ENCODE data around the gene ZNF835.
A peak's percentile ranks its signal among the peaks of the same experiment; 100 is the strongest.

The ZNF835 gene

DNA sequence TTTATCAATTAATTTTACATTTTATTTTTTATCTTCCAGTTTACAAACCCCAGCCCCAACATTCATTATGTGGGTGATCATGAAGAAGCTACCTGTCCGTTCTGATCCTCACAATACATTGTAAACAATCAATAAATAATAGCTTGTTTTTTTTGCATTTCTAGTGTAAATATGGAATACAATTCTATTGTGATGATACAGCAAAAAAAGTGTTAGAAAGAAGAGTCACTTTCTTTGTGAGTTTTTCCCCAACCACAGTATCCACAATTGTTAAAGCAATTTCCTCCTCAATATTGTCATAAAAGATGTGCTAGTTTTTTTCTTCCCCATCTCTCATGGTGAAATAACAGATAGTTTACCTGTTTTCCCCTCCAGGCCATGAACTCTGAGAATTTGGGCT lies 30.3 kb upstream of the ZNF835 start:
- H3K27ac ChIP-seq, result no peak overlapping the region
- TF ChIP-seq, protein P1, sequence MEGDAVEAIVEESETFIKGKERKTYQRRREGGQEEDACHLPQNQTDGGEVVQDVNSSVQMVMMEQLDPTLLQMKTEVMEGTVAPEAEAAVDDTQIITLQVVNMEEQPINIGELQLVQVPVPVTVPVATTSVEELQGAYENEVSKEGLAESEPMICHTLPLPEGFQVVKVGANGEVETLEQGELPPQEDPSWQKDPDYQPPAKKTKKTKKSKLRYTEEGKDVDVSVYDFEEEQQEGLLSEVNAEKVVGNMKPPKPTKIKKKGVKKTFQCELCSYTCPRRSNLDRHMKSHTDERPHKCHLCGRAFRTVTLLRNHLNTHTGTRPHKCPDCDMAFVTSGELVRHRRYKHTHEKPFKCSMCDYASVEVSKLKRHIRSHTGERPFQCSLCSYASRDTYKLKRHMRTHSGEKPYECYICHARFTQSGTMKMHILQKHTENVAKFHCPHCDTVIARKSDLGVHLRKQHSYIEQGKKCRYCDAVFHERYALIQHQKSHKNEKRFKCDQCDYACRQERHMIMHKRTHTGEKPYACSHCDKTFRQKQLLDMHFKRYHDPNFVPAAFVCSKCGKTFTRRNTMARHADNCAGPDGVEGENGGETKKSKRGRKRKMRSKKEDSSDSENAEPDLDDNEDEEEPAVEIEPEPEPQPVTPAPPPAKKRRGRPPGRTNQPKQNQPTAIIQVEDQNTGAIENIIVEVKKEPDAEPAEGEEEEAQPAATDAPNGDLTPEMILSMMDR (conservative IDR thresholded peaks at IDR 0.05), result no peak

DNA sequence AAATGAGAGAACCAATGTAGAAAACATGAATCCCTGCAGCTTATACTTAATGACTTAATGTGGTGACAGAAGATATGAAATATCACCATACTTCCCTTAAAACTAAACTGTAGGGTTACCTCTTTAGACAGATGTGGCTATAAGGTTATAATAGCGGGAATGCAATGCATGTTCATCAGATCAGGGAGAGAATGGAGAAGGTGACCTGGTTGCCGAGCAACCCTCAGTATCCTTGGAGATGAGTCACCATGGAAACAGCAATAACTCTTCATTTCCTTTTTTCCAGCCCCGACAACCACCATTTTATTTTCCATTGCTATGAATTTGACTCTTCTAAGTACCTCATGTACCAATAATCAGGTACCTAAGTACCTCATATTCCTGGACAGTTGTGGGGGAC lies 28.0 kb upstream of the ZNF835 start:
- no peak overlapping the region for H3K27ac ChIP-seq
- TF ChIP-seq, protein P1 (conservative IDR thresholded peaks at IDR 0.05), result no peak

DNA sequence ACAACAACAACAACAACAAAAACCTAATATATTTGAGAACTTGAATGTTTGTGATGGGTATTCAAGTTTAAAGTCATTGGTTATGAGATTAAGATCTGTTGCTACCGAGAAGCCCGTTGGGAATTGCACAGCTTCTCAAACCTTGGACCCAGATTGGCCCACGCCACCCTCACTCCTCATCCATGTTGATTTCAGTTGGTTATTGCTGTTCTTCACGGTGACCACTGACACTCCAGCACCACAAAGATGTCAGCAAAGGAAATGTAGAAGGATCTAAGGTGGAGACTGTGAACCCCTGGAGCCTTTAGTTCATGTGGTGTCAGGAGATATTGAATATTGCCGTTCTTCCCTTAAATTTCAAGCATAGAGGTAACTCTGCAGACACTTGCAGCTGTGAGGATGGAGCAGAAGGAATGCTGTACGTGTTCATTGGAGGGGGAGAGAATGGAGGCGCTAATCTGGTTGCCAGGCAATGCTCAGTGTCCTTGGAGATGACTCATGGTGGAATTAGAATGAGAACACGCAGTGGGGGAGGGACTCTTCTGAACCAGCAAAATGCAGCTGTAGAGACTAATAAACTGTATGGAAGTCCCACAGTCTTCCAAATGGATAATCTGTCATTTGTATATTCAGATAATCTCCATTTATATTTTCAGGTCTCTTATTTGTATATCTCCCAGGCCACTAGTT lies 20.8 kb upstream of the ZNF835 start:
- TF ChIP-seq, protein P1 (conservative IDR thresholded peaks at IDR 0.05), result no peak
- H3K27ac ChIP-seq, result no peak overlapping the region

DNA sequence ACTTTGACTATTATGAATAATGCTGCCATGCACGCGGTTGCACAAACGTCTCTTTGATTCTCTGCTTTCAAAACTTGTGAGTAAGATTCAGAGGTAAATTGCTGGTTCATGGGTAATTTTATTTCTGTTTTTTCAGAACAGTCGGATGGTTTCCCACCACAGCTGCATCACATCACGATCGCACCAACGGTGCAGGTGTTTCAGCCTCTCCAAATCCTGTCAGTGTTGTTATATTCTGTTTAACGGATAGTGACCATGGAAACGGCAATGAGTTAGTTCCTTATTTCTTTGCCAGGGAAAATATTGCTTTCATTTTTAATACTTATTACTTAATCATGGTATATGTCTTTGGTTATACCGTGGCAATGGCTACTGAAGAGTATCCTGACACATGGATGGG lies 19.1 kb upstream of the ZNF835 start:
- no peak overlapping the region for H3K27ac ChIP-seq
- TF ChIP-seq, protein P1 (conservative IDR thresholded peaks at IDR 0.05), result no peak

DNA sequence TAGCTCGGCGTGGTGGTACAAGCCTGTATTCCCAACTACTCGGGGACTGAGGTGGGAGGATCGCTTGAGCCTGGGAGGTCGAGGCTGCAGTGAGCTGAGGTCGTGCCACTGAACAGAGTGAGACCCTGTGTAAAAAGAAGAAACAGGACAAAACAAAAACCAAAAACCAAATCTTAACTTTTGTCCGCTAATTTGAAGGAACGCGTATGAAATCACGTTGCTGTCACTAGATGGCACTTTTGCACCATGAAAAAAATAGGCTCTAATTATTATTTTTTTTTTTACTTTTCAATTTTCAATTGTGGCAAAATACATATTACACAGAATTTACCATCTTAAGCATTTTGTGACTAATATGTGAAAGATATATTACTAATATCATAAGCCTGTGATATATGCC lies 17.6 kb upstream of the ZNF835 start:
- H3K27ac ChIP-seq, result no peak overlapping the region
- TF ChIP-seq, protein P1 (conservative IDR thresholded peaks at IDR 0.05), result peak; percentile 59

DNA sequence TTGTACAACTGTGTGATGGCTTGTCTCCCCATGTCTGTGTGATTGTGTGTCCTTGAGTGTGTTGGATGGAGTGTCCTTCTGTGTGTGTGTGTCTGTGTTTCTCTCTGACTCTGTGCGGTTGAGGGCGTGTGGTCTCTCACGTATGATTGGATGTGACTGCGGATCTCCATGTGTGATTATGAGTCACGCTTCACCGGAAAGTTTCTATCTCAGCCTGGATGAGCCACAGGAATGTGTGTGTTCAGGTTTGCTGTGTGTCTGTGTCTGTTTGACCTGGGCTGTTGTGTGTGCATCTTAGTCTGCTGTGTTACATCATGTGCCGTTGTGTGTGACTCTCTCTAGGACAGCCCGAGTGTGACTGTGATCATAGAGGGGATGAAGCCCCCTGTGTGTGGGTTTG lies 15.5 kb upstream of the ZNF835 start:
- TF ChIP-seq, protein P1 (conservative IDR thresholded peaks at IDR 0.05), result no peak
- no peak overlapping the region for H3K27ac ChIP-seq

DNA sequence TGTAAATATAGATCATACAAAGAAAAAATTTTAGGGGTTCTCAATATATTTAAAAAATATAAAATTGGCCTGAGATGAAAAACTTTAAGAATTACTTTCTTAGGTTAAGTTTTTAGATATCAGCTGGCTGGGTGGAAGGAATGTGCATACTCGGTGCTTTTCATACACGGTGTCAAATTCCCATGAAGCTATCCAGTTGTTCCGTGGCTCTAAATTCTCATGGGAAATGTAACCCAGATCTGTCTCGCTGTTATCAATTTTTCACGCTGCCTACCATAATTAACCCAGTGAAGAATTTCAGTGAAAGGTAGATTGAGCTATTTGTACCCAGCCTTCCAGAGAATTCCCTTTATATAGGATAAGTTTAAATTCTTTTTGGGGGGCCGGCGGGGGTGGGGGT lies 11.6 kb upstream of the ZNF835 start:
- no peak overlapping the region for H3K27ac ChIP-seq
- TF ChIP-seq, protein P1 (conservative IDR thresholded peaks at IDR 0.05), result no peak

Measured in VCaP (cell line).